ENCODE data around the gene GATA5.
"Not testable (repeated sequence)": the region's sequence is repeated elsewhere in the genome, so short reads cannot be mapped to it uniquely, and the experiment has no call there.

The GATA5 gene

DNA sequence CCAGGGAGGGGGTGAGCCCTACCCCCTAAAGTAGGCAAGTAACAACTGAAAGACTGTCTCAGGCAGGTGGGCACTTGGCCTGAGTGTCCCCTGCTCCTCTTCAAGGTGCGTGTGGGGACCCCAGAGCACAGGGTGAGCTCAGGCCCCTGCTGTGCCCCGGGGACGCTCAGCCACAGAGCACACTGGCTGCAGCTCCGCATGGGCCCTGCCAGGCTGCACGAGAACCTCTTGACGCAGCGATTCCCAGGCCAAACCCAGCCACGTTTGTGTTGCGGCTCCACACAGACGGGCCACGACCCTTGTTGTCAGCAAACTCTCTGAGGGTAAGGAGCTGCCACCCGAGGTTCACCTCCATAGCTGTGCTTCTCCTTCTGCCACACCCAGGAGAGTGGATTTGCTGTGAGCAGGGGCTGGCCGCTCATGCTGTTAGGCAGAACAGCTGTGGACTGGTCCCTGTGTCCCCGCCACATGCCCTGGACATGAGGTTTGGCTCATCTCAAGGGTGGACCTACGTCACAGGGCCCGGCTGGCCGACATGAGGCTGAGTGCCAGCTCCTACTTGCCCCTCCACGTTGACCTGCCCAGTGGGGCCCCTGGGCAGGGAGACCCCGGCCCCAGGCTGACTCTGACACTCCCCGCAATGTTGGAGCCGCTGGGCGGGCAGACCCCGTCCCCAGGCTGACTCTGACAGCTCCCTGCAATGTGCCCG, 29.7 kb upstream of the GATA5 start:
- no peak for DNase-seq (ENCODE audit: low read depth in 4 of 4, low spot score in 1 of 4)

DNA sequence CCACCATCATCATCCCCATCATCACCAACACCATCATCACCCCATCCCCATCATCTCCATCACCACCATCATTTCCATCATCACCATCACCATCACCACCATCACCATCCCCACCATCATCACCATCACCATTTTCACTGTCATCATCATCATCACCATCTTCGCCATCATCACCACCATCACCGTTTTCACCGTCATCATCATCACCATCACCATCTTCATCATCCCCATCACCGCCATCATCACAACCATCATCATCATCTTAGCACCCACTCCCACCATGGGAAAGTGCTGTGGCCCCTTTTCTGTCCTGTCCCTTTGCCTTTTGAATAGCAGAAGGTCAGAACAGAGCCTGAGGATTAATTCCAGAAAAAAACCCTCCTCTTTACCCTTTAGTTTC, 28.5 kb upstream of the GATA5 start:
- no peak for DNase-seq (ENCODE audit: low read depth in 4 of 4, low spot score in 1 of 4)

DNA sequence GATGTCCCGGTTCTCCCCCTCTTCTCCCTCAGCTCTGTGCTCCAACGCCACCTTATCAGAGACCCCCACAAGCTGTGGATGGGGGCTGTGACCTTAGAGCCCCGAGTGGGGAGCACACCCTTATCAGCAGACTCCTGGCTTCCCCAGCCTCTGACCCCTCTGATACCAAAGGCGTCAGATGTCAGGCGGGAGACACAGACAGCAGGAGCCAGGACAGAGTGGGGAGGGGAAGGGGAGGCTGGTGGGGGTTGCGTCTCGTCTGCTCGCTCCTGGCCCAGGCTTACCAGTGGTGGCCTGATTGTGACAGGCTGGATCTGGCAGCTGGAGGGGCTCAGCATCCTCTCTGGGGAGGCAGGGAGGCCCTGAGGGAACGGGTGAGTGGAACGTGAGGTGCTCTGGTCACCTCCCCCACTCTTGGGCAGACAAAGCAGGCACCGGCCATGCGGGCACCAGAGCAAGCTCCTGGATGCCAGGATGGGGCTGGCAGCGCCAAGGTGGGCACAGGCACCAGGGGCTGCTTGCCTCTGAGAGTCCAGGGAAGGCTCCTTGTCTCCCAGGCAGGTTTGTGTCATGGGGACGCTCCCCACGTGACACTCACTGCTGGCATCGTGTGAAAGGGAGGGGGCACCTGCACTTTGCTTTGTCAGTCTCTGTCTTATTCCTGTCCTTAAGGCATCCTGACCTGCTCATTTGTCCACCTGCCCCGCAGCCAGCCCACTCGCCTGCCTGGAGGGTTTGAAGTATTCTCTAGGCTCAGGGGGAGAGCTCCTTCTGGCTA, 27.8 kb upstream of the GATA5 start:
- DNase-seq (ENCODE audit: low read depth in 4 of 4, low spot score in 1 of 4), result no peak

DNA sequence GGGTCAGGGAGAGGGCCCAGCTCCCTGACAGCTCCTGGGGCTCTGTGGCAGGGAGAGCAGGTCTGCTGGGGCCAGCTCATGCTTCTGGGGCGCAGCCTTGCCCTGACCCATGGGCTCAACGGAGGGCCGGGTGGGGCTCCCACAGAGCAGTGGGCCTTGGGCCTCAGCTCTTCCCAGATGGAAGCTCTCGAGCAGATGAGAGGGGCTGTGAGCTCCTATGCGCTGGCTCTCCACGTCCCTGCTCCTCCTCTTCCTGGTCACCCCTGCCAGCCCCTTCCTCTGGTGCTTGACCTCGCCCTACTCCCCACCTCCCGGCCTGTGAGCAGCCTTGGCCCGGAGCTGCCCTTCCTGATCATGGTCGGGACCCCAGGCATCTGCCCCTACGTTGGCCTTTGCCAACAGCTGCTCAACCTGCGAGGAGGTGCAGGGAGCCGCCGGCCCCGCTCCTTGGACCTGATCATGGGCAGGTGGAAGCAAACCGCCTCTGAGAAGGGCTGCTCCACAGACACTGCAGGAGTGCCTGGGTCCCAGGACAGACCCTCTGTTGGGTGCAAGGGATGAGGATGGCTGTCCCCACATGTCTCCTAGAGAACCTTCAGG, 26.8 kb upstream of the GATA5 start:
- no peak for DNase-seq (ENCODE audit: low read depth in 4 of 4, low spot score in 1 of 4)

DNA sequence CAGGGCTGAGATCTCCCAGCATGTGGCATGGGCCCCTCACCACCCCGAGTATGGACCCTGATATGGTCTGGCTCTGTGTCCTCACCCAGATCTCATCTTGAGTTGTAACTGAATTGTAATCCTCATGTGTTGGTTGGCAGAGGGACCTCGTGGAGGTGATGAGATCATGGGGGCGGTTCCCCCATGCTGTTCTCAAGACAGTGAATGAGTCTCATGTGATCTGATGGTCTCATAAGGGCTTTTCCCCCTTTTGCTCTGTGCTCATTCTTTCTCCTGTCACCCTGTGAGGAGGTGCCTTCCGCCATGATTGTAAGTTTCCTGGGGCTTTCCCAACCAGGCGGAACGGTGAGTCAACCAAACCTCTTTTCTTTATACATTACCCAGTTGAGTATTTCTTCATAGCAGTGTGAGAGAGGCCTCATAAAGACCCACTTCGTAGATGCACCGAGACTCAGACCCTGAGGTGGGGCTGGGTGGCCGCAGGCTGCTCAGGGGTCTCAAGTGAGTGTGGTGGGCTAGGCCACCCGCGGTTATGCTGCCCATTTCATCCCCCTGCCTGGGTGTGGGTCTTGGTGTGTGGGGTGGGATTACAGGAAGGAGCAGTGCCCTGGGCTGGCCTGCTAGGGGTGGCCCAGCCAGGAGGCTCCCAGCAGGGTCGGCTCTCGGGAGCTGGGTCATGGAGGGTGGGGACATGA, 26.2 kb upstream of the GATA5 start:
- DNase-seq (ENCODE audit: low read depth in 4 of 4, low spot score in 1 of 4), result peak; percentile 30 to 70 (median 46)

DNA sequence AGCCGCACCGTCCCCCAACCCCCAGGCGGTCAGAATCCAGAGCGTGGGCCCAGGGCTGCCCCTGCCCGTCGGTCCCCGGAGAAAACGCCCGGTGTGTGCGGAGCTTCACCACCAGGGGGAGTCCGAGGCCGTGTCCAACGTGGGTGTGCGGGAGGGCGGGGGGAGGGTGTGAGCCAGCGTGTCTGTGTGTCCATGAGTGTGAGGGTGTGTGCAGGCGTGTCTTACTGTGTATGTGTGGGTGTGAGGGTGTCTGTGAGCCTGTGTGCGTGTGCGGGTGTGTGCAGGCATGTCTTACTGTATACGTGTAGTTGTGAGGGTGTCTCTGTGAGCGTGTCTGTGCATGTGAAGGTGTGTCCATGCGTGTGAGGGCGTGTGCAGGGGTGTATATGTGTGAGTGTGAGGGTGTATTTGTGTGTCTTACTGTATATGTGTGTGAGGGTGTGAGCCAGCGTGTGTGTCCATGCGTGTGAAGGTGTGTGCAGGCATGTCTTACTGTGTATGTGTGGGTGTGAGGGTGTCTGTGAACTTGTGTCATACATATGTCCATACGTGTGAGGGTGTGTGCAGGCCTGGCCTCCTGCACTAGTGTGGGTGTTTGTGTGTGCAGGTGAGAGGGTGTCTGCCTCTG, 24.6 kb upstream of the GATA5 start:
- peak; percentile 65 to 84 (median 73) for DNase-seq (ENCODE audit: low read depth in 4 of 4, low spot score in 1 of 4)

DNA sequence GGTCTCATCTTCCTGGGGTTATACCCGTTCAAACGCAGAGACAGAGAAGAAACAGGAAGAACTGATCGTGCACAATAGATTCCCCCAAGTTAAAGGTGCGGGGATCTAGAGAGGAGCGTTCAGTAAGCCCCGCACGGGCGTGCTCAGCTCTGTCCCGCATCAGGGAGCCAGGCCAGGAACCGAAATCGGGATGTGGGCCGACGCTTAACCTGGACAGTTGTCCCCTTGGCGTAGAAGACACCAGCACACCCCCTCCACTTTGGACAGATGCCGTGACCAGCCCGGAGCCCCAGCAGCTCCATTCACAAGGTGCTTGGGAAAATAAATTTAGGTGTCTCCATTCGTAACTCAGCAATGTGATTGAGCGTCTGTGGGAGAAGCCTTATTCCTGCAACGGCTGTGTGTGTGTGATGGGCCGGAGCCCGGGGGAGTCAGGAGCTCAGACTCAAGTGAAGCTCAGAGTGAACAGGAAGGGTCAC, 24.0 kb upstream of the GATA5 start:
- DNase-seq (ENCODE audit: low read depth in 4 of 4, low spot score in 1 of 4), result no peak

DNA sequence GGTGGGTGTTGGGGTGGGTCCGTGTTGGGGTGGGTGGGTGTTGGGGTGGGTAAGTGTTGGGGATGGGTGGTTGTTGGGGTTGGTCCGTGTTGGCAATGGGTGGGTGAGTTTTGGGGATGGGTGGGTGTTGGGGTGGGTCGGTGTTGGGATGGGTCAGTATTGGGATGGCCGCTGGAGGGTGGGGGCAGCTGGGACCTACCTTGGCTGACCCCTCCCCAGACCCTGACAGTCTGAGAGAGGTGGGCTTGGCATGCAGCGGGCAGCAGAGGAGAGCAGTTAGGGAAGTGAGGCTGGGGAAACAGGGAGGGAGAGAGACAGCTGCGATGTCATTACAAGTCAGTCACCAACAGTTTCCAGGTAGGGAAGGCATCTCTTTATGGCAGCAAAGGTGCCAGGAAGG, 23.1 kb upstream of the GATA5 start:
- DNase-seq (ENCODE audit: low read depth in 4 of 4, low spot score in 1 of 4), result no peak

DNA sequence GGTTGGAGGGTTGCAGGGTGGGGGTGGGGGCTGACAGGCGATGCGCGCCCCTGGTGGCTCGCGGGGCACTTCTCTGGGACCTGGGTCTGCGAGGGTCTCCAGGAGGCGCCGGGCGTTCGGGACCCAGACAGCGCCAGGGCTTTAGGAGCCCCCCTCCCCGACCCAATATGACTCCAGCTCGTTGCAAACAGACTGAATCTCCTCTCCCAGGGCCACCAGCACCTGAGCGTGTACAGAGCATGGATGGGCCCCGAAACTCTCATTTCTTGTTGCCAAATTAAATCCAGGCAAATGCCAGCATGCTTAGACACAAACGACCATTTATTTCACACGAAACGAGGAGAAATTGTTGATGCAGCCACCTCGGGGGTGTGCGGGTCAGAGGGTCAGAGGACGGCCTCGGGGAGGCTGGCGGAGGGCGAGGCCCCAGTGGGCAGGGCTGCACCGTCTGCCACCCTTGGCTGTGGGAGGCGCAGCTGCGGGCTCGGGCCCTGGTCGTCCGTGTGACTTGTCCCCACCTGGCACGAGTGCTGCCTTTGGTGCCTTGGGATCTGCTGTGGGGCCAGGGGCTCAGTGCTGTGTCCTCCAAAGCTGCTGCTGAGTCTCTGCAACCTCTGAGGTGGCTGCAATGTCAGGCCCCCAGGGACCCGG, 20.9 kb upstream of the GATA5 start:
- no peak for DNase-seq (ENCODE audit: low read depth in 4 of 4, low spot score in 1 of 4)

DNA sequence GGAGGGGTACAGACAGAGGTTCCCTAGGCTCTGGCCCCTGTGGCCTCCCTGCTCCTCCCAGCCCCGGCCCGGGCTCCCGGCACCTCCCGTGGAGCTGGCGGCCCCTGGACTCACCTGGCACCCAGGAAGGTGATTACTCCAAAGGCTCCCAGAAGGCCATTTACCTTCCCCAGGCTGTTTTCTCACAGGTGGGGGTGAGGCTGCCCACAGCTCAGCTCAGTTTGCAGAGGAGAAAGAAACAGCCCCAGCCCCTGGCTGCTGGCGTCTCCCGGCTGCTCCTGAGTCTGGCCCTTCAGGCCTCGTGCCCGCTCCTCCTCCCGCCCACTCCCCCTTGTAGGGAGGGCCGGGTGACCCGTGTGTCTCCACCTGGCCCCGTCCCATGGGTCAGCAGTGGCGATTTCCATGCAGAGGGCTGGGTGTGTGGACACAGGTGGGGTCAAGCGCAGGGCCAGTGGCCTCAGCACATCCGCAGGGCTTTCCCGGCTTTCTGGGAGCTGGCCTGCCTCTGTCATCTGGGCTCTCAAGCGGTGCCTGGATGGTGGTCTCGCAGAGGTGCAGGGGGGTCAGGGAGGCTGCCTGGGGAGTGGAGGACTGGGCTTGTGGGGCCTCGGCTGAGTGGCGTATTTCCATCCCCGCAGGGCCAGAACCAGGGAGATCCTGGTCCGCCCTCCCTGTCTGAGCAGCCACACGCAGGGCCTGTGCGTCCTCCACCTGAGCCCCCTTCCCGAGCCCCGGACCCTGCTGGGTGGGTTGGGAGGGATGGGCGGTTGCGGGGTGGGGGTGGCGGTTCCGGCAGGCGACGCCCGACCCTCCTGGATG, 20.2 kb upstream of the GATA5 start:
- DNase-seq (ENCODE audit: low read depth in 4 of 4, low spot score in 1 of 4), result no peak

DNA sequence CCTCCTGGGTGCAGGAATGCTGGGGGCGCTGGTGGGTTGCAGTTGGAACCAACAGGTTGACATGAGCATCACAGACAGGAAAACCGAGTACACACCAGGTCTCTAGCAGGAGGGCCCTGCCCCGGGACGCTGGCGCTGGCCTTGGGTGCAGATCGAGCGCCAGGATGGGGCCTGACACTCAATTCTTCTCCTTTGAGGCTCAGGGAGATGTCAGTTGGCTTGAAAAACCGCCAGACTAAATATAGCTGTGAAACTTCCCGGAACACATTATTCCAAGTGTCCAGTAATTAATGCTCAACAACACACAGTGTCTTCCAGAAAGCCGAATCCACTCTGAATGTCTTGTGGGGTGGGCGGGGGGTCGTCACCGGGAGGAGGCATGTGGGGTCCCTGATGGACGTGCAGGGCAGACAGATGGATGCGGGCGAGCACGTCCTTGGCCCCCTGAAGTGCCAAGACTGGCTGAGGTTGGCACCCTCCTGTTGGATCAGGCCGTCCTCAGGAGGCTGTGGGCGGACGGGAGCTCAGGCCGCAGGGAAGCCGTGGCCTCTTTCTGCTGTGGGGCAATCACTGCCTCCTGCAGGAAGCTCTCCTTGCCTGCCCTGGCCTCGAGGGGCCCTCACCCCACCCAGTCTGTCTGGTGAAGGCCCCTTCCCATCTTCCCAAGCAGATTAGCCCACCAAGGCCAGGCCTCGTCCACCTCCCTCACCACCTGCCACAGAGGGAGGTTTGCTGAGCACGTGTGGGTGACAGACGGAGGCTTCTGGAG, 19.4 kb upstream of the GATA5 start:
- DNase-seq (ENCODE audit: low read depth in 4 of 4, low spot score in 1 of 4), result no peak

DNA sequence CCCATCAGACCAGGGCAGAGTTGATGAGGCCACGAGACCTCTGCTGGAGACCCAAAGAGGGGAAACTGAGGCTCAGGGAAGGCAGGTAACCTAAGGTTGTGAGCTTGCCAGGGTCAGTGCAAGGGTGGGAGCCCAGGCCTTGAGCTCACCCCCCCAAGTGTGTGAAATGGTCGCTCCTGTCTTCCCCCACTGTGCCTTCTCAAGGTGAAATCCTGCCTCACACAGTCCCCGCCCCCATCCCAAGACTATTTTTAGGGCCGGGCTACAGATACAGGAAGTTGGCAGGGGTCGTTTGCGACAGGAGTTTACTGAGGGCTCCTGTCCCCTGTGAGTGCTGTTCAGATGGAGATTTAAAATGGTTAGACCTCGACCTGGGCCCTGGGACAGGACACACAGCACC, 18.7 kb upstream of the GATA5 start:
- no peak for DNase-seq (ENCODE audit: low read depth in 4 of 4, low spot score in 1 of 4)

DNA sequence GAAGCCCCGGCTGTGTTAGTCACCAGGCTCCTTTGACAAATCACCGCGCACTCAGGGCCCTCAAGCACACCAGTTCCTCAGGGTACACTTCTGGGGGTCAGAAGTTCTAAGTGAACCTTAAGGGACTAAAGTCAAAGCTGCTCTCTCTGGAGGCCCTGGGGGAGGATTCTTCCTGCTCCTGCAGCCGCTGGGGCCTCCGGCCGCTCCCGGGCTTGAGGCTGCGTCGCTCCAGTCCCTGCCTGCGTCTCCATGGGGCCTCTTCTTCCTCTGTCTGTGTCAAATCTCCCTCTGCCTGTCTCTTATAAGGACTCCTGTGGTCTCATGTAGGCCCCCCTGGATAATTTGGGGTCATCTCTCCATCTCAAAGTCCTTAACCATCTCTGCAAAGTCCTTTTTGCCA, 18.1 kb upstream of the GATA5 start:
- DNase-seq (ENCODE audit: low read depth in 4 of 4, low spot score in 1 of 4), result no peak

DNA sequence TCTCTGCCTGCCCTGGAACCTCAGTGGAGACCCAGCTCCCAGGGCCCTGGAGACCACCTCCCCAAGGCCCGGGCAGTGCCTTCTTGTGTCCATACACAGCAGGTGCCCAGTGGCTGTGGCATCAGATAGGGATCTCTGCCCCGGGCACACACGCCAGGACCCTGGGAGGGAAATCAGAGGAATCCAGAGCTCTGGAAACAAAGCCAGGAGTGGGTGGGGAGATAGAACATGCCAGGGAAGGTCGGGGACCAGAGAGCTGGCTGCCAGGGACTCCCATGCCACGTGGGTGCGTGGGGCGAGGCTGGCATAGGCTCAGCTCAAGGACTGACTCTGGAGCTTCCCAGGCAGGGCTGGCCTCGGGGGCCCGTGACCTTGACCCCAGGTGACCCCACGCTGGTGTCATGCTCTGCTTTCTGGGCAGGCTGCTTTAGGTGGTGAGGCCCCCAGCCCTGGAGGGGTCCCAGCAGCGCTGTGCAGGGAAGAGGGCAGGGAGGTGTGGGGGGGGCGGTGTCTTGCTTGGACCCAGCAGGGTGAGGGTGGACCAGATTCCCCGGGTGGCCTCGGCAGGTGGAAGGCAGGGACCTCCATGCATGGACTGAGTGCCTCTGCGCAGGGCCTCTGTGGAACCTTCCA, 17.6 kb upstream of the GATA5 start:
- DNase-seq (ENCODE audit: low read depth in 4 of 4, low spot score in 1 of 4), result no peak

DNA sequence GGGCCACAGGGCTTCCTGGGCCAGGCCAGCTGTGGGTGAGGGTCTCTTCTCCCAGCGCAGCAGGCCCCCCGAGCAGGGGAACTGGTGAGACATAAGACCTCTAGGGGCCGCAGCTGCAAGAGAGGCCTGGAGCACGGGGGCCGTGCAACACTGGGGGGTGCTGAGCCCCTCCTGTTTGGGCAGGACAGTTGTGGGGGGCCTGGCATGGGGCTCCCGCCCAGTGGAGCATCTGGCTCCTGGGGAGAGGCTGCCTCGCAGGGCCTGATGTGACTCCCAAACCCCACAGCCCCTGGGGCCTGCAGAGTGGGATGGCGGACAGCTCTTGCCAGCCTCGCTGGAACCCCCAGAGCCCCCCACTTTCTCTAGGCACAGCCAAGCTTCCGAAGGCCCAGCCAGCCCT, 16.9 kb upstream of the GATA5 start:
- DNase-seq (ENCODE audit: low read depth in 4 of 4, low spot score in 1 of 4), result no peak

DNA sequence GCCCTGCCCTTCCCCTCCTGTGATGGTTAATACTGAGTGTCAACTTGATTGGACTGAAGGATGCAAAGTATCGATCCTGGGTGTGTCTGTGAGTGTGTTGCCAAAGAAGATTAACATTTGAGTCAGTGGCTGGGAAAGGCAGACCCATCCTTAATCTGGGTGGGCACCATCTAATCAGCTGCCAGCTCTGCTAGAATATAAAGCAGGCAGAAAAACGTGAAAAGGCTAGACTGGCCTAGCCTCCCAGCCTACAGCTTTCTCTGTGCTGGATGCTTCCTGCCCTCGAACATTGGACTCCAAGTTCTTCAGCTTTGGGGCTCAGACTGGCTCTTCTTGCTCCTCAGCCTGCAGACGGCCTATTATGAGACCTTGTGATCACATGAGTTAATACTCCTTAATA, 15.0 kb upstream of the GATA5 start:
- DNase-seq (ENCODE audit: low read depth in 4 of 4, low spot score in 1 of 4), result not testable (repeated sequence)

DNA sequence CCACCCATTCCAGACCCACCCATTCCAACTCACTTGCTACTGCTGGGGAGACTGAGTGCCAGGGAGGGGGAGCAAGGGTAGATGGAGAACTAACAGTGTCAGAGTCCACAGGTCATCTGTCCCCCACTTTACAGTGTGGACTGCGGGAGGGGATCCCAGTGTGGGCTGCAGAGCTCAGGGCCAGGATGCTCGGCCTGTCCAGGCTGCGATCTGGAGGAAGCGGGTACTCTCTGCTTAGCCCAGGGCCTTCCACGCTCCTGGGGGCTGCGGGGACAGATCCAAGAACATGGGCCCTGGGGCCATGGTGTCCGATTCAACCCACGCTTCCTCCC, 14.1 kb upstream of the GATA5 start:
- DNase-seq (ENCODE audit: low read depth in 4 of 4, low spot score in 1 of 4), result no peak

DNA sequence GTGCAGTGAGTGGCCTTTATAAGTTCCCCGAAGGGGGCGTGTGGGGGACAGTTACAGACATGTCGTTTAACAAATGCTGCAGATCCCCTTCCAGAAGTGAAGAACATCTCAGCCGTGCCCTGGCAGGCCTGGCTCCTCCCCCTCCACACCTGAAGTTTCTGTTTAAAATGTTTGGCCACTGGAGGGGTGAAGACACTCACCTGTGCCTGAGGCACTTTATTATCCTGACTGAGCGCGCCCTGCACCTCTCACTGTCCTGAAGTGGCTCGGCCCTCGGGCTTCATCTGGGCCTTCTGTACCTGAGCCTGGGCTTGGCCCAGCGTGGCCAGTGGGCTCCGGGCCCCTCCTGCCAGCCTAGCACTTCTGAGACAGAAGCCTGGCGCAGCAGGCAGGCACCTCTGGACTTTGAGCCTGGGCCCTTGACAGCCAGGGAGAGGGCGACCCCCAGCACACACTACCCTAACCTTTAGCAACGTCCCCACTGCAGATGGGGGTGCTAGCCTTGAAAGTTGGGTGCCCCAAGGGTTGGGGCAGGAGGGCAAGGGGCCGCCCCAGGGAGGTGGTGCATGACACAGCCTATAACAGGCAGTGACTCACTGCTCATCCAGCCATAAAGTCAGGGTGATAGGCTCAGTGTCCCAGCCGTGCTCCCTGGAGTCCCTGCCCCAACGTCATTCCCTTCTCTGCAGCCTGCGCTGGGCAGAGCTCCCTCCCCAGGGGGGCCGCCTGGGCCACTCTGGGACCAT, 13.6 kb upstream of the GATA5 start:
- DNase-seq (ENCODE audit: low read depth in 4 of 4, low spot score in 1 of 4), result no peak

All from stimulated activated CD4-positive, alpha-beta T cell treated with anti-CD3 and anti-CD28 coated beads, Interleukin-1b, Interleukin-23, amount 100 ng/mL, for 24 hours (primary cell).